Neural cell (in vitro differentiated cells): ENCODE data around the gene SULT6B1.

ENCODE experiments used
- CTCF ChIP-seq: fragments of 450-650 bp; IDR thresholded peaks from 2 replicates; pipeline ENCODE4 v1.5.1; 2014; ENCODE audit warnings: antibody characterized with exemption, mild to moderate bottlenecking, moderate library complexity; ENCODE audit not compliant: poor library complexity, severe bottlenecking
- EZH2 ChIP-seq: fragments of 200-600, 300-800 bp; shearing (Covaris generic), sonication (generic); IDR thresholded peaks from 2 replicates; pipeline ENCODE4 v1.6.1; 2014; ENCODE audit warnings: antibody characterized with exemption, low read length, borderline replicate concordance, mild to moderate bottlenecking; ENCODE audit not compliant: insufficient read depth, poor library complexity, severe bottlenecking
- RAD21 ChIP-seq: fragments of 450-650 bp; conservative IDR thresholded peaks from 2 replicates; pipeline ENCODE4 v1.6.1; 2014; ENCODE audit warnings: antibody characterized with exemption, mild to moderate bottlenecking, moderate library complexity

GRCh38 chr2:37232131-37232933, 43.9 kb upstream of the SULT6B1 start:
- TF ChIP-seq CTCF (no peak), EZH2 (no peak), RAD21 (no peak)
